ENCODE results near the gene TNNC2. TPM values are rescaled to one million over a fixed set of nuclear protein-coding genes. Genes with fewer than 3 reads are reported as not detected.
"Not testable (repeated sequence)": the region's sequence is repeated elsewhere in the genome, so short reads cannot be mapped to it uniquely, and the experiment has no call there.

The TNNC2 gene
- total RNA-seq, 4 donors from 2014 or later = 2.3 to 12.0 (median 6.5) TPM; not detected in 1

DNA sequence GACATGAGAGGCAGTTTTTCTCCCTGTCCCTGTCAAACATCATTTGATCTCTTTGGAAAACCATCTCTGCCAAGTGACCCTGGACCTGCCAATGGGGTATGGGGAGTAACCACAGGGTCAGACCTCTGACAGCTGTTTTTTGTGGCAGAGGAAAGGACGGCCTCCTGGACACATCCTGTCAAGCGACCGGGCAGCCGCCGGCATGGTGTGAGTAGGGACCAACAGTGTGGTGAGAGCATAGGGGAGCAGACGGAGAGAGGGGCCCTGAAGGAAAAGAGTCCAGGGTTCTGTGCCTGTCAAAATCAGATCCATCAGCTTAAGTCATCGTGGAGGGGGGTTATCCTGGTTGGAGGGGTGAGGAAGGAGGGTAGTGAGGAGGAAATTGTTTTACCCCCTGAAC lies 25.3 kb downstream of the TNNC2 start:
- peaks cover 0 to 10% (median 0%) of the 10 kb centered on the region in 4 donors for H3K4me1 ChIP-seq
- H3K9me3 ChIP-seq = no peaks in the 10 kb centered on the region
- peaks cover 0 to 74% (median 13%) of the 10 kb centered on the region in 3 donors for H3K36me3 ChIP-seq
- TF ChIP-seq EP300 (IDR thresholded peaks at IDR 0.05) (no peak), POLR2A (IDR thresholded peaks at IDR 0.05) (no peak)
- TF ChIP-seq, protein P1, sequence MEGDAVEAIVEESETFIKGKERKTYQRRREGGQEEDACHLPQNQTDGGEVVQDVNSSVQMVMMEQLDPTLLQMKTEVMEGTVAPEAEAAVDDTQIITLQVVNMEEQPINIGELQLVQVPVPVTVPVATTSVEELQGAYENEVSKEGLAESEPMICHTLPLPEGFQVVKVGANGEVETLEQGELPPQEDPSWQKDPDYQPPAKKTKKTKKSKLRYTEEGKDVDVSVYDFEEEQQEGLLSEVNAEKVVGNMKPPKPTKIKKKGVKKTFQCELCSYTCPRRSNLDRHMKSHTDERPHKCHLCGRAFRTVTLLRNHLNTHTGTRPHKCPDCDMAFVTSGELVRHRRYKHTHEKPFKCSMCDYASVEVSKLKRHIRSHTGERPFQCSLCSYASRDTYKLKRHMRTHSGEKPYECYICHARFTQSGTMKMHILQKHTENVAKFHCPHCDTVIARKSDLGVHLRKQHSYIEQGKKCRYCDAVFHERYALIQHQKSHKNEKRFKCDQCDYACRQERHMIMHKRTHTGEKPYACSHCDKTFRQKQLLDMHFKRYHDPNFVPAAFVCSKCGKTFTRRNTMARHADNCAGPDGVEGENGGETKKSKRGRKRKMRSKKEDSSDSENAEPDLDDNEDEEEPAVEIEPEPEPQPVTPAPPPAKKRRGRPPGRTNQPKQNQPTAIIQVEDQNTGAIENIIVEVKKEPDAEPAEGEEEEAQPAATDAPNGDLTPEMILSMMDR (IDR thresholded peaks at IDR 0.05) = no peak
- no peak overlapping the region for H3K4me3 ChIP-seq
- no peak for DNase-seq (ENCODE audit: low spot score in 2 of 2)
- 88 to 89% methylated on average over 7 of the region's 7 CpGs for WGBS, 2 donors
- H3K27ac ChIP-seq = no peak overlapping the region
- H3K27me3 ChIP-seq = no peaks in the 10 kb centered on the region

DNA sequence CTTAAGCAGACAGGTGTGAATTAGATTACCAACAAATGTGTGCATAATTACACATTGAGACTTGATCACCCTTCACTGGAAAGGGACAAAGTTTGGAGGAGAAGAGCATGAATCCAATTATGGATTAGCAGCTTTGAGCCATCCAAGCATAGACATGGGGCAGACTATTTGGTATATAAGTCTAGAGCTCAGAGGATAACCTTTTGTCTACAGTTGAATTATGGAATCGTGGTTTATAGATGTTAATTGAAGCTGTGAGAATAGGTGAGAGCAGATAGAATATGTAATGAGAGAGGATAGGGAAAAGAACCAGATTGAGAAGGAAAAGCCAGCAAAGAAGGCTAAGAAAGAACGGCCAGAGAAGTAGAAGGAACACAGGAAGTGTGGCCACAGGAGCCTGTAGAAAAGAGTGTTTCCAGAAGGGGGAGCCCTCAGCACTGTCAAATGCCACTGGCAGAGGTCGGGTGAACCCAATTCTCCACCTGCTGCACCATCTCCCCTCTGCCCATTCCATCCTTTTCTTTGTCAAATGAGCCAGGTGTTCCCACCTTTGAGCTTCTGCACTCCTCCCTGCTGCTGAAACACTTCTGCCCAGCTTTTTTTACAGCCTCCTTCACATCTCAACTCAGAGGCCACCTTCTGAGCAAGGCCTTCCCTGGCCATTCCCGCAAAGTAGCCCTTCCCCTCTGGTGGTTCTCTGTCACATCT lies 28.0 kb downstream of the TNNC2 start:
- no peaks in the 10 kb centered on the region for H3K9me3 ChIP-seq
- H3K4me1 ChIP-seq = peaks cover 0 to 10% (median 0%) of the 10 kb centered on the region in 4 donors
- TF ChIP-seq EP300 (IDR thresholded peaks at IDR 0.05) = no peak
- TF ChIP-seq POLR2A (IDR thresholded peaks at IDR 0.05) = no peak
- TF ChIP-seq, protein P1 (IDR thresholded peaks at IDR 0.05) = peak; percentile 50 to 70 (median 59)
- peak overlapping the region in 1 of 4 donors; percentile 41 for H3K27ac ChIP-seq
- H3K4me3 ChIP-seq = no peak overlapping the region
- no peaks in the 10 kb centered on the region for H3K27me3 ChIP-seq
- WGBS, 2 donors = 24 to 34% methylated on average over 4 of the region's 4 CpGs
- peaks cover 0 to 74% (median 22%) of the 10 kb centered on the region in 3 donors for H3K36me3 ChIP-seq
- peak; percentile 33 to 85 for DNase-seq (ENCODE audit: low spot score in 2 of 2)

DNA sequence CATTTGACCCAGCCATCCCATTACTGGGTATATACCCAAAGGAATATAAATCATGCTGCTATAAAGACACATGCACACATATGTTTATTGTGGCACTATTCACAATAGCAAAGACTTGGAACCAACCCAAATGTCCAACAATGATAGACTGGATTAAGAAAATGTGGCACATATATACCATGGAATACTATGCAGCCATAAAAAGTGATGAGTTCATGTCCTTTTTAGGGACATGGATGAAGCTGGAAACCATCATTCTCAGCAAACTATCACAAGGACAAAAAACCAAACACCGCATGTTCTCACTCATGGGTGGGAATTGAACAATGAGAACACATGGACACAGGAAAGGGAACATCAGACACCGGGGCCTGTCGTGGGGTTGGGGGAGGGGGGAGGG lies 29.2 kb downstream of the TNNC2 start:
- Histone ChIP-seq H3K4me1 (peaks cover 0 to 15% (median 3%) of the 10 kb centered on the region in 4 donors), H3K36me3 (peaks cover 0 to 68% (median 17%) of the 10 kb centered on the region in 3 donors)
- DNase-seq (ENCODE audit: low spot score in 2 of 2); H3K27me3 ChIP-seq; H3K9me3 ChIP-seq; H3K4me3 ChIP-seq; H3K27ac ChIP-seq: not testable (repeated sequence)
- WGBS, 2 donors = 89 to 96% methylated on average over 3 of the region's 3 CpGs

GRCh38 chr20:45797510-45797909 lies 29.6 kb downstream of the TNNC2 start:
- not testable (repeated sequence) for H3K27me3 ChIP-seq; H3K9me3 ChIP-seq; DNase-seq (ENCODE audit: low spot score in 2 of 2); H3K4me3 ChIP-seq; H3K27ac ChIP-seq
- Histone ChIP-seq H3K36me3 (peaks cover 0 to 64% (median 14%) of the 10 kb centered on the region in 3 donors), H3K4me1 (peaks cover 0 to 20% (median 7%) of the 10 kb centered on the region in 4 donors)
- no CpG with 5 or more reads among the region's 1 CpG for WGBS, 2 donors

DNA sequence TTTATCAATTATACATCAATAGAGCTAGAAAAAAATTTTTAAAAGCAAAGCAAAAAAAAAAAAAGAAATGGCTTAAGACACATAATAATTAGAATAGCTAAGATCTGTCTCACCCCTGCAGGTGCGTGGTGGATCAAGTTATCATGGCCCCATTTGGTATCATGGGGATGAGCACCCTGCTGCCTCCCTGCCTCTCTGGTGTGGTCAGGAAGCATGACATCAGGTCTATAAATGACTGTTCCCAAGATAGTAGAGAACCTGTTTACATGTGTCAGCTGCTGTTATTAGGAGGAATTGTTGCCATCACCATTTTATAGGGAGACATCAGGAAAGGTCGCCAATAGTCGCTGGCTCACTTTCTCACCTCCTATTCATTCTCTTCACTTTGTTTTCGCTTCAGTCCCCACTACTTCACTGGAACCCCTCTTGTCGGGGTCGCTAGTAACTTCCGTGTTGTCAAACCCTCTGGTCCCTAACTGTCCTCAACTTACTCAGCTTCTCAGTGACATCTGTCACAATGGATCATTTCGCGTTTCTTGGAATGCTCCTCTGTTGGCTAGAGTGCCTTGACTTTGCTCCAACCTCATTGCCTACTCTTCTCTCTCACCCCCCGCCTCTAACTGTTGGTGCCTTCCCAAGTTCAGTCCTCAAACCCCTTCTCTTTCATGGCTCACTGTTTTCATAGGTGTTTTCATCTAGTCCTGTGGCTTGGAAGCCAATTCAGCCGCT lies 30.6 kb downstream of the TNNC2 start:
- no peak for DNase-seq (ENCODE audit: low spot score in 2 of 2)
- no peak overlapping the region for H3K4me3 ChIP-seq
- H3K27me3 ChIP-seq = no peaks in the 10 kb centered on the region
- peaks cover 0 to 54% (median 14%) of the 10 kb centered on the region in 3 donors for H3K36me3 ChIP-seq
- peaks cover 0 to 24% (median 9%) of the 10 kb centered on the region in 4 donors for H3K4me1 ChIP-seq
- 90 to 96% methylated on average over 11 of the region's 11 CpGs for WGBS, 2 donors
- no peaks in the 10 kb centered on the region for H3K9me3 ChIP-seq
- no peak overlapping the region for H3K27ac ChIP-seq
- no peak for TF ChIP-seq POLR2A (IDR thresholded peaks at IDR 0.05)

- Histone ChIP-seq H3K4me1 (peaks cover 0 to 24% (median 9%) of the 10 kb centered on the region in 4 donors), H3K27me3 (no peaks in the 10 kb centered on the region), H3K27ac (peak overlapping the region; percentile 87 to 96 (median 91)), H3K4me3 (peak overlapping the region; percentile 75 to 96 (median 94)), H3K36me3 (peaks cover 0 to 37% (median 8%) of the 10 kb centered on the region in 3 donors), H3K9me3 (no peaks in the 10 kb centered on the region)
- TF ChIP-seq POLR2A (IDR thresholded peaks at IDR 0.05) = no peak
- TF ChIP-seq EP300 (IDR thresholded peaks at IDR 0.05) = no peak
- TF ChIP-seq, protein P1 (IDR thresholded peaks at IDR 0.05) = no peak
- DNase-seq (ENCODE audit: low spot score in 2 of 2) = no peak
- WGBS, 2 donors = 24 to 28% methylated on average over 19 of the region's 19 CpGs
Observed at GRCh38 chr20:45792317-45793118, 34.6 kb downstream of the TNNC2 start.
